ENCODE measurements around the gene KIF22.
"Not testable (repeated sequence)": the region's sequence is repeated elsewhere in the genome, so short reads cannot be mapped to it uniquely, and the experiment has no call there.

Gene KIF22

DNA sequence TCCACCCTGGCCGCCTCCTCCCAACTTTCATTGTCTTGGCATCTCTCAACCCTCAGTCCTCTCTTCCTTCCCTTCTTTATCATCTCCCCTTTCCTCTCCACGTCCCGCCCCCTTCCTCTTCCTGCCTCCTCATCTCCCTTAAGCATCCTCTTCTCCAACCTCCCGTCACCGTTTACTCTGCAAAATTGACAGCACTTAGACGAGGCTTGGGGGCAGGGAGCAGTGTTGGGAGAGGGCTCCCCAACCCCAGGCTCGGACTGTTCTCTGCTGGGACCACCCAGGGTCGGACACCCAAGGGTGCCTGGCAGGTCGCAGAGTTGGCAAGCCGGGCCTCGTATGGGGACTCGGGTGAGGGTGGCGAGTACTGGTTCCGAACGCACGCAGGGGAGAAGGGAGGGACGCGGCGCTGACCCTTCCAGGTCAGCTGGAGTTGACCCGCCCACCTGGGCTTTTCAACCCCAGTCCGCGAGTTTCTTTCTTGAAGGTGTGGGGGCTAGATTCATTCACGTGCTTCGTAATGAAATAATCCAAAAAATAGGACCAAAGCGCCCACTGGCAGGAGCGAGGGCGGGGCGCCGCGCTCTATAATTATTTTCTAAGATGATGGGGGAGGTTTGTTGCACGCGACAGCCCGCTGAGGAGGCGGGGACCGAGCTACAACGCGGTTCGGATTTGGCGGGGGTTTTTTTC is 24.6 kb downstream of the KIF22 start:
- no peak for DNase-seq (ENCODE audit: low read depth)

DNA sequence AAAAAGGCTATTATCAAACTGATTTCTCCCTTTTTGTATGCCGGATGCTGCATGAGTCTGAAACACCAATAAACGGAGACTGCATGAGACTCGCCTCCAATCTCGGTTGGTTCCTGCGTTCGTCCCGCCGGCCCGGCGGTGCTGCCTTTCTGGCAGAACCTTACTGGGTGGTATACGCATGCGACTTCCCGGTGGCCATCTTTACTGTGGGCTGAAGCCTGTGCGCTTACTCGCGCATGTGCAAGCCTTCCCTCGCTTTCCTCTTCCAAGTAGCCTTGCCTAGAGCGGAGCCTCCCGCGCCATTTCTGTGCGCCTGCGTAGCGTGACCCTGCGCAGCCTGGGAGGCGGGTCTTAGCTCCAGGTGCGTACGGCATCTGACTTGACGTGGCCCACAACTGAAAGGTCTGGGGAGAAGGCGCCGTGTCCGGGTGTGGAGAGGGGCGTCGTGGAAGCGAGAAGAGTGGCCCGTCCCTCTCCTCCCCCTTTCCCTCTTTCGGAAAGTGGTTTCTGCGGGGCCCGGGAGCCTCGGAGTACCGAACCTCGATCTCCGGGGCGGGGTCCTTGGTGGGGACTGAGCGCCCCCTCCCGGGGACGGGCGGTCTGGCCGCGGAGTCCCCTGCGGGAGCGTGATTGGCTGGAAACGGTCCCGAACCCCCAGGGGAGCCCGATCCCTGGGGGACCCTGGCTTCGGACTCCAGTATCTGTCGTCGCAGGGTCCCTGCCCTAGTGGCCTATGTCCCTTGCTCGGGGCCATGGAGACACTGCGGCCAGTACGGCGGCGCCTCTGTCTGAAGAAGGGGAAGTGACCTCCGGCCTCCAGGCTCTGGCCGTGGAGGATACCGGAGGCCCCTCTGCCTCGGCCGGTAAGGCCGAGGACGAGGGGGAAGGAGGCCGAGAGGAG is 25.5 kb downstream of the KIF22 start, which contains the start of gene PAGR1:
PAGR1 (plus strand) TSS at position 360 of the 901 bp plus-strand sequence; CDS start at position 734, 374 bp downstream.
- DNase-seq (ENCODE audit: low read depth): peak; percentile 97

DNA sequence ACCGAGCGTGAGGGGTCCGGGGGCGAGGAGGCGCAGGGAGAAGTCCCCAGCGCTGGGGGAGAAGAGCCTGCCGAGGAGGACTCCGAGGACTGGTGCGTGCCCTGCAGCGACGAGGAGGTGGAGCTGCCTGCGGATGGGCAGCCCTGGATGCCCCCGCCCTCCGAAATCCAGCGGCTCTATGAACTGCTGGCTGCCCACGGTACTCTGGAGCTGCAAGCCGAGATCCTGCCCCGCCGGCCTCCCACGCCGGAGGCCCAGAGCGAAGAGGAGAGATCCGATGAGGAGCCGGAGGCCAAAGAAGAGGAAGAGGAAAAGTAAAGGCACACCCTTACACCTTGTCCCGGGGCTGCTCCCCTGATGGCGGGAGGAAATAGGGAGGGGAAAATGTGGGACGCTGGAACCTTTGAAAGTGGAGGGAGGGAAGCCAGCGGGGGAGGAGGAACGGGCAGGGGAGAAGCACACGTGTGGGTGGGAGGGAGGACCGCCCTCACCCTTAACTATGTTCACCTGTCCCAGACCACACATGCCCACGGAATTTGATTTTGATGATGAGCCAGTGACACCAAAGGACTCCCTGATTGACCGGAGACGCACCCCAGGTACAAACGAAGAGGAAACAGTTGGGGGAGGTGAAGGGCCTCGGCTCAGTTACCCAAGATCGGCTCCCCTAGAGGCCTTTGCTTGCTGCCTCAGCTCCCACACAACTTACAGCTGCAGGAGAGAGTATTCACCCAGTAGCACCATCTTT is 26.3 kb downstream of the KIF22 start:
- no peak for DNase-seq (ENCODE audit: low read depth)

DNA sequence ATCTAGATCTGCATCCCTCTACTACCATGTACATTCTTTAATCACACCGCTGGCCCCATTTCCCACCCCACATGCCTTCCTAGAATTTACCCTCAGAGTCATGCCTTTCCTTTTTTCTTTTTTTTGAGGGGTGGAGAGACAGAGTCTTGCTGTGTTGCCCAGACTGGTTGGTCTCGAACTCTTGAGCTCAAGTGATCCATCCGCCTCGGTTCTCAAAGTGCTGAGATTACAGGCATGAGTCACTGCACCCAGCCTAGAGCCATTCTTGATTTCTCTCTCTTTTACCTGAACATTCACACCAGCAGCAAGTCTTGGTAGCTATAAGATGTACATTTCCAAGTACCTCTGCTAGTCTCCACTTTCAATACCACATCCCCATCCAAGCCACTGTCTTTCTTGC is 27.5 kb downstream of the KIF22 start:
- no peak for DNase-seq (ENCODE audit: low read depth)

DNA sequence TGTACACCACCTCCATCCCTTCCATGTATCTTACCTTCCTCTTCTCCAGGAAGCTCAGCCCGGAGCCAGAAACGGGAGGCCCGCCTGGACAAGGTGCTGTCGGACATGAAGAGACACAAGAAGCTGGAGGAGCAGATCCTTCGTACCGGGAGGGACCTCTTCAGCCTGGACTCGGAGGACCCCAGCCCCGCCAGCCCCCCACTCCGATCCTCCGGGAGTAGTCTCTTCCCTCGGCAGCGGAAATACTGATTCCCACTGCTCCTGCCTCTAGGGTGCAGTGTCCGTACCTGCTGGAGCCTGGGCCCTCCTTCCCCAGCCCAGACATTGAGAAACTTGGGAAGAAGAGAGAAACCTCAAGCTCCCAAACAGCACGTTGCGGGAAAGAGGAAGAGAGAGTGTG is 29.0 kb downstream of the KIF22 start:
- DNase-seq (ENCODE audit: low read depth): no peak

DNA sequence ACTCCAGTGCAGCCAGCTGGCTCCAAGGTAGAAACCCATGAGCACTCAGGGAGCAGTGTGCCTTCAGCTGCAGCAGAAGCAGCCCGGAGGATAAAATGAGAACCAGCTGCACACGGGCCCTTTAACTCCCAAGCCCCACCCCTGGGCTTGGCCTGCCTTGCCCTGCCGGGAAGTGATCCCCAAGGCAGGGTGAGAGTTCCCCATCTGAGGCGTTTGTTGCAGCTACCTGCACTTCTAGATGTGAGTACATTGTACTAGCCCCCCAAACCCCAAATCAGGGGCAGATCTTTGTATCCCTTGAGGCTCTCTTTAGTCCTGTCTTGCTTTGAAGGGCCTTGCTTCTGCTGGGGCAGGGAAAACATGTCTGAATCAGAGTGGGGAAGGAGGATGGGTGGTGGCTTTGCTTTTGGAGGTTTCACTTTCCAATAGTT is 29.7 kb downstream of the KIF22 start, which contains the start of gene MVP:
MVP (plus strand) TSS at position 192 of the 431 bp plus-strand sequence. CDS start 10,088 bp downstream, outside the sequence.
- DNase-seq (ENCODE audit: low read depth): no peak

DNA sequence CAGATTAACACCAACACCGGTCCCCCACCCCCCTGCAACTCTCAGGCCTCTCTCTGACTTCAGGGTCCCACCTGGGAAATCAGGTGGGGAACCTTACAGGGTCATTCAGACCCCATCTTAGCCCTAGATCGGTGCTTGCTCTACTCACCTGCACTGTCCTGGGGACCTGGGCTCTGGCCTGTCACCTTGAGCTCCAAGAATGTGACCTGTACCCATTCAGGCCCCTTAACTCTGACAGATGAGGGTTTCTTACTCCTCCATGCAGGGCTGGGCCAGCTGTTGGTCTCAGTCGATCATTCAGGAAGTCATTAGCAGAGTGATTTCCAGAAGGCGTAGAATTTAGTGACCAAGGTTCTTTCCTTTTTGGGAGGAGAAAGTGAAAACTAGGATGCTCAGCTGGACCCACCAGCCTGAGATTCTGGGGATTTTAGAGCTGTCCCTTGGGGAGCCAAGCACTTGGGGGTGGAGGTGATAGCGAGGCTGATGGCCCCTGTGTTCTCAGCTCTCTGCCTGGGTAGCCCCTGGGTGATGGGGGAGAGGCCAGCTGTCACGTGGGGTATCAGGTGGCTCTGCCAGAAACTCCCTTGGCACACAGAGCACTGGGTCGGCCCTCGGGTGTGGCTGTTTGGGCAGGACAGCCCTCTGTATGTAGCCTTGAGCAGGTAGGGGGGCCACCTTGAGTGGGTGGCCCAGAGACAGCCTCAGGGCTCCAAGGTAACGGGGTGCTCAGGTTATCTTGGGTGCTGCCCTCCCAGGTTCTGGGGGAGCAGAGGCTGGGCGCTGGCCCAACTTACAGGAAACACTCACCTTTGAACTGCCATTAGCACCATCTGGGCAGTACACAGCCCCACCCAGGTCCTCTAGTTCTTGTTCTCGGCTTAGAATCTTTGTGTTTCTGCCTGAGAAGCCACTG is 30.4 kb downstream of the KIF22 start:
- DNase-seq (ENCODE audit: low read depth): no peak

DNA sequence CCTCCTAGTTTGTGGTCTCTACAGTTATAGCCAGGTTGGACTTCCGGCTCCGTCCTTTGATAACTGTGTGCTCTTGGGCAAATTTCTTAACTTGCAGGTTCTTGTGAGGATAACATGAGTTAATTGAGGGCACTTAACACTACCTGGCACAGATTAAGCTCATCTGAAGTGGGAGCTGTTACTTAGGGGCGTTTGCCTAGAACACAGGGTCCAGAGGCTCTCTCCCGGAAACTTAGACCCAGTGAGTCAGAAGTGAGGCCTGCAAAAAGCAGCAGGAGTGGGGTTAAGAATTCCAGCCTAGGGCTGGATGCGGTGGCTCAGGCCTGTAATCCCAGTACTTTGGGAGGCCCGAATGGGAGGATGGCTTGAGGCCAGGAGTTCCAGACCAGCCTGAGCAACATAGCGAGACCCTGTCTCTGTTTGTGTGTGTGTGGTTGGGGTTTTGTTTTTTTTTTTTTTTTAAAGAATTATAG is 31.1 kb downstream of the KIF22 start:
- DNase-seq (ENCODE audit: low read depth): no peak

DNA sequence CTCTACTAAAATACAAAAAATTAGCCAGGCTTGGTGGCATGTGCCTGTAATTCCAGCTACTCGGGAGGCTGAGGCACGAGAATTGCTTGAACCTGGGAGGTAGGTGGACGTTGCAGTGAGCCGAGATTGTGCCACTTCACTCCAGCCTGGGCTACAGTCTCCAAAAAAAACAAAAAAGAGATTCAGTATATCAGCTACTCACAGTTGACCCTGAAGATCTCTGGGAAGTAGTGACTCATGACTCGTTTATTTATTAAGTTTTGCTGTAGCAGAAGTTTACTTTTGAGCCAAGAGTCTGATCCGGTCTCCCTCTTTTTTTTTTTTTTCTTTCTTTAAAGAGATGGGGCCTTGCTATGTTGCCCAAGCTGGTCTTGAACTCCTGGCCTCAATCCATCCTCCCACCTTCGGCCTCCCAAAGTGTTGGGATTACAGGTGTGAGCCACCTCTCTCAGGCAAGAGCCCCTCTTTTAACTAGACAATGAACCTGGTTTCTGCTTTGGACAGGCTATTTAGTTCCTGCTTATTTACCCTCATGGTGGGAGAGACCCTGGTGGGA is 34.1 kb downstream of the KIF22 start:
- no peak for DNase-seq (ENCODE audit: low read depth)

DNA sequence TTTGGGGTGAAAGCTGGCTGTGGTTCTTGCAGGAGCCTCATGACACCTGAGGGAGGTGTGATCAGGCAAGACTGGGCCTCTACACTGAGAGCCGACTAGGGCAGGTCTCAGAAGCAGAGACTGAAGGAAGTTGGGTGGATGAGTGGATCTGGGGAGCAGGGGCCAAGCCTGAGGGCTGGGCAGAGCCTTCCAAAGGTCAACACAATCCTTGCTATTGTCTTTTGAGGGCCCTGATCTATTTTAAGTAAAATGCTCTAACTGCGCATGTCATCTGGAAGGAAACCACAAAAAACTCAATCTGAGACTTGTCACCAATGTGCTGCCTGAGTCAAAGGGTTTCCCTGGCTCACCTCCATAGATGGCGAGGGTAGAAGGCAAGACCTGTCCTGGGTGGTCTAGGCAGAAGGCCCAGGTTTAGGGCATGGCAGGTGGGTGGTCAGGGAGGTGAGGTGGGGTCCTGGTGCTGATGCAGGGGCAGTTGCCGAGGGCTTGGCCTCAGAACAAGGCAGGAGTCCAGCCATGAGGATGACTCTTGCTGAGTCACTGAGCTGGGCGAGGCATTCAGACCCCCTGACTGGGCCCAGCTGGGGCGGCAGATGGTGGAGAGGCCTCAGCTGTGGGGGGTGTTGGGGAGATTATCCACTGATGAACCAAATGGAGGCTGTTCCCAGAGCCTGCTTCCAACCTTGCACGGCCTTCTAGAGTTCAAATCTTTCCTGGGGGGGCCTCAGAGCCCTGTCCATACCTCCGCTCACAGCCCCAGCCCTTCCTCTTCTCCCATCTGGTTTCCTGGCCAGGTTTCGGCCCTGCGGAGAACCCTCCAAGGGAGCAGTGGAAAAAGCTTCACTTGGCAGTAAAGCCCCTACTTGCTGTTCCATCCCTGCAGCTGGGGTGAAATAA is 34.8 kb downstream of the KIF22 start:
- DNase-seq (ENCODE audit: low read depth): no peak

DNA sequence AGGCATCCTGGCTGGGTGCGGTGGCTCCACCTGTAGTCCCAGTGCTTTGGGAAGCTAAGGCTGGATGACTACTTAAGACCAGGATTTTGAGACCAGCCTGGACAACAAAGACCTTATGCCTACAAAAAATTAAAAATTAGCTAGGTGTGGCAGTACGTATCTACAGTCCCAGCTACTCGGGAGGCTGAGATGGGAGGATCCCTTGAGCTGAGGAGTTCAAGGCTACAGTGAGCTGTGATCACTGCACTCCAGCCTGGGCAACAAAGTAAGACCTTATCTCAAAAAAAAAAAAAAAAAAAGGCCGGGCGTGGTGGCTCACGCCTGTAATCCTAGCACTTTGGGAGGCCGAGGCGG is 35.8 kb downstream of the KIF22 start:
- no peak for DNase-seq (ENCODE audit: low read depth)

DNA sequence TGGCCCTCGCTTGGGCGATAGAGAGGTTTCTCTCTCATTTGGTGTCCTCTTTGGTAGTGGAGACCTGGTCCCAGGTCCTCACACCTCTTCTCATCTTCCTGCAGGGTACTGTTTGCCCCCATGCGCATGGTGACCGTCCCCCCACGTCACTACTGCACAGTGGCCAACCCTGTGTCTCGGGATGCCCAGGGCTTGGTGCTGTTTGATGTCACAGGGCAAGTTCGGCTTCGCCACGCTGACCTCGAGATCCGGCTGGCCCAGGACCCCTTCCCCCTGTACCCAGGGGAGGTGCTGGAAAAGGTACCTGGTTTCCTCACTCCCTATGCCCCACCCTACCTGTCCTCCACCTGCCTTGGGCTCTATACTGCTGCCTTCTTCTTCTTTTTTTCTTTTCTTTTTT is 40.2 kb downstream of the KIF22 start:
- DNase-seq (ENCODE audit: low read depth): no peak

DNA sequence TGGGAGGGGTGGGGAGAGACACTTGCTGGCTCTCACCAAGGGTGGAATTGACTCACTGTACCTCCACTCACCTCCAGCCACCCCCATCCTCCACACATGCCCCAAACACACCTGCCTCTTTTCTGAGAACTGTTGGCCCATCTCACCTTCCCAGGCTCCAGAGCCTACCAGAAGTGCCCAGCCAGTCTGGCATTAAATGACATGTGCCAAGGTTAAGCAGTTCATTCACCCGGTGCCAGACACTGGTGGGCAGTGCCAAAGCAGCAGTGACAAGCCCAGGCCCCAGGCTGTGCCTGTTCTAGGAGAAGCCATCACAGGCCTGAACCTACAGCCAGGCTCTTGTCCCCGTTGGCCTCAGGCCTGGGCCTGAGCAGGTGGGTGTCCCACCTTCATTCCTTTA is 40.9 kb downstream of the KIF22 start:
- no peak for DNase-seq (ENCODE audit: low read depth)

DNA sequence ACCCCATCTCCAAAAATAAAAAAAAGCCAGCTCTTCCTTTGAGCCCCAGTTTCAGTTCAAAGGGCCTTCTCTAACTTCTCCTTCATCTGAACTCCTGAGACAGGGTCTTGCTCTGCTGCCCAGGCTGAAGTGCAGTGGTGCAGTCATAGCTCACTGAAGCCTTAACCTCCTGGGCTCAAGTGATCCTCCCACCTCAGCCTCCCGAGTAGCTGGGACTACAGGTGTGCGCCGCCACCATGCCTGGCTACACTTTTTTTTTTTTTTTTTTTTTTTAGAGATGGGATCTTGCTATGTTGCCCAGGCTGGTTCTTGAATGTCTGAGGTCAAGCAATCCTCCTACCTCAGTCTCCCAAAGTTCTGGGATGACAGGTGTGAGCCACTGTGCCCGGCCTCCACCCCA is 42.7 kb downstream of the KIF22 start:
- not testable (repeated sequence) for DNase-seq (ENCODE audit: low read depth)

DNA sequence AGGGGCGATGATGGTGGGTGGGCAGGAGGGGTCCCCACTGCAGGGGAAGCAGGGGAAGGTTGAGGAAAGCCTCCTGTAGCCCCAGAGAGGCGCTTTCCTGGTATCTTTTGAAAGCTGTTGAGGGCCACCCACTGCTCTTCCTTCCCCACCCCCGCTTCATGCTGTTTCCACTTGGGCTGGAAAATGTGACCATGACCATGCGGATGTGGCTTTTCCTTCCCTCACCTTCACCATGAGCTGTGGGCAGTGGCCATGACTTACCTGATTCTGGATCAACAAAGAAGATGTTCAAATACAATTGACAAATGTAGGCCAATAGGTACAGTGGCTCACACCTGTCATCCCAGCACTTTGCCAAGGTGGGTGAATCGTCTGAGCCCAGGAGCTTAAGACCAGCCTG is 43.5 kb downstream of the KIF22 start:
- DNase-seq (ENCODE audit: low read depth): no peak

DNA sequence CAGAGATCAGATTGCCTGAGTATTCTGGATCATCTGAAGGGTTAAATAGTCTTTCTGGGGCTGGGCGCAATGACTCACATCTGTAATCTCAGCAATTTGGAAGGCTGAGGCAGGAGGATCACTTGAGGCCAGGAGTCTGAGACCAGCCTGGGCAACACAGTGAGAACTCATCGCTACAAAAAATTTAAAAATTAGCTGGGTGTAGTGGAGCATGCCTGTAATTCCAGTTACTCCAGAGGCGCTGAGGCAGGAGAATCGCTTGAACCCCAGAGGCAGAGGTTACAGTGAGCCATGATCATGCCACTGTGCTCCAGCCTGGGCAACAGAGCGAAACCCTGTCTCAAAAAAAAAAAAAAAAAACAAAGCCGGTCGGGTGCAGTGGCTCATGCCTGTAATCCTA is 45.4 kb downstream of the KIF22 start:
- no peak for DNase-seq (ENCODE audit: low read depth)

DNA sequence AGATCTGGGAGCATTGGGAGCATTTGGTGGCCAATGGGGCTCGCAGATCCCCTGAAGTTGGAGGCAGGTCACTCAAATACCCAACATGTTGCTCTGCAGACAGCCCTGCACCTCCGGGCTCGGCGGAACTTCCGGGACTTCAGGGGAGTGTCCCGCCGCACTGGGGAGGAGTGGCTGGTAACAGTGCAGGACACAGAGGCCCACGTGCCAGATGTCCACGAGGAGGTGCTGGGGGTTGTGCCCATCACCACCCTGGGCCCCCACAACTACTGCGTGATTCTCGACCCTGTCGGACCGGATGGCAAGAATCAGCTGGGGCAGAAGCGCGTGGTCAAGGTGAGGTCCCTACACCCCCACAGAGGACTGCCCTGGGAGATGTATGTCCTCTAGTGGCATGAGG is 46.1 kb downstream of the KIF22 start:
- DNase-seq (ENCODE audit: low read depth): no peak

DNA sequence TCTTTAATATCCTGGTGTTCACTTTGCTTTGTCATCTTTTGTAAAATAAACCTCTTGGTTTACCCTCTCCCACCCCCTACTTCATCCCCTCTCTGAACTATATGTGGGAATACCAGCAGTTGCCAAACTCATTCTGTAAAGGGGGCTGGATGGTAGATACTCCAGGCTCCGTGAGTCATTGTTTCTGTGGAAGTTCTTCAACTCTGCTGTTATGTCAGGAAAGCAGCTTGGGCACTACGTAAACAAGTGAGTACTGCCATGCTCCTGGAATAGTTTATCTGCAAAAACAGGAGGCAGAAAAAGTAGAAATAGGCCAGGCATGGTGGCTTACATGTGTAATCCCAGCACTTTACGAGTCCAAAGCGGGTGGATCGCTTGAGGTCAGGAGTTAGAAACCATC is 47.3 kb downstream of the KIF22 start:
- DNase-seq (ENCODE audit: low read depth): no peak

DNA sequence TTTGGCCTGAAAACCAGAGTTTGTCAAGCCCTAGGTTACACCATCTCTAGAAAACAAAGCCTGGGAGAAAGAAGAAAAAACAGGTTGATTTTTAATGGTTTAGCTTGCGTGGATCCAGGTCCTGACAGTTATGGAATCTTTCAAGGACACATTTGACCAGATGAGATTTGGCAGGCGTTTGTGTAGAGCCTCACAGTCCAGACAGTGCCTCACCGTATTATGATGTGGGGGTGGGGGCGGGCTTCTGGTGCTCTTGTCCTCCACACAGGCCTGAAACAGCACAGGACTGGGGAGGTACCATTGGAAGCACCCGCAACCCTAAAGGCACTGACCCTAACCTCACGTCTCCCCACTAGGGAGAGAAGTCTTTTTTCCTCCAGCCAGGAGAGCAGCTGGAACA is 49.3 kb downstream of the KIF22 start:
- no peak for DNase-seq (ENCODE audit: low read depth)

DNA sequence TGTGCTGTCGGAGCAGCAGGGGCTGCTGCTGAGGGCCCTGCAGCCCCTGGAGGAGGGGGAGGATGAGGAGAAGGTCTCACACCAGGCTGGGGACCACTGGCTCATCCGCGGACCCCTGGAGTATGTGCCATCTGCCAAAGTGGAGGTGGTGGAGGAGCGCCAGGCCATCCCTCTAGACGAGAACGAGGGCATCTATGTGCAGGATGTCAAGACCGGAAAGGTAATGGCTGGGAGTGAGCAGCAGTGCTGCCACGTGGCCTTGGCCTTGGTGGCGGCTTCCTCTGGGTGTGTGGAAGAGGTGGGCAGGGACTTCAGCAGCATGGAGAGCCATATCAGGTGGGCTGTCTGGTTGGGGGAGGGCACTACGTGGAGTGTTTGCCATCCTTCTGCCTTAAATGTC is 49.7 kb downstream of the KIF22 start:
- no peak for DNase-seq (ENCODE audit: low read depth)
